T-helper 17 cell (primary cell): ENCODE data around the gene ALMS1. TPM values are rescaled to one million over a fixed set of nuclear protein-coding genes. Genes with fewer than 3 reads are reported as not detected.
"Not testable (repeated sequence)": the region's sequence is repeated elsewhere in the genome, so short reads cannot be mapped to it uniquely, and the experiment has no call there.

Source experiments
- ATAC-seq: fragments of 150-1000 bp; cut with Tn5 transposase; 2 replicates; pipeline ENCODE4 v1.10.0; 2021; ENCODE audit warnings: mild to moderate bottlenecking, moderate library complexity
- DNase-seq, 3 donors: peaks; one replicate each; pipeline versions ENCODE4 v3.0.0 to v3.0.0-alpha.2; 2020 to 2021
- H3K9me3 ChIP-seq: one replicate; pipeline ENCODE4 v1.7.0; 2013; ENCODE audit warnings: low read length, mild to moderate bottlenecking; ENCODE audit not compliant: control insufficient read depth, poor library complexity, severe bottlenecking
- H3K27ac Mint-ChIP-seq: one replicate; pipeline ENCODE4 v1.8.0; 2022; ENCODE audit warnings: mild to moderate bottlenecking, moderate library complexity, mixed read lengths
- H3K27me3 Mint-ChIP-seq: one replicate; pipeline ENCODE4 v1.8.0; 2022; ENCODE audit warnings: mixed read lengths
- H3K36me3 Mint-ChIP-seq: one replicate; pipeline ENCODE4 v1.8.0; 2022; ENCODE audit warnings: low read depth, mixed read lengths
- H3K4me1 Mint-ChIP-seq: one replicate; pipeline ENCODE4 v1.8.0; 2022; ENCODE audit warnings: mild to moderate bottlenecking, mixed read lengths
- H3K4me3 Mint-ChIP-seq: one replicate; pipeline ENCODE4 v1.8.0; 2022; ENCODE audit warnings: mild to moderate bottlenecking, moderate library complexity, mixed read lengths
- total RNA-seq, 4 donors: library from RNA in 2 of 4; stranded (reverse) in 2 of 4; gene quantifications; one replicate each; pipeline ENCODE4 v1.2.3 and lab custom pipeline; 2022 to 2026

ALMS1 gene
- total RNA-seq (10 to 100 TPM; 22.3 to 26.6 TPM), total RNA-seq (lab: John Stamatoyannopoulos, UW) (143 to 155 reads per million in 2 donors)

GRCh38 chr2:73385504-73386341, at the start of gene ALMS1:
TSS of gene ALMS1 (plus strand) at chr2:73385836. CDS start at chr2:73385869, 33 bp downstream.
- no peaks in the 10 kb centered on the region for H3K27me3 Mint-ChIP-seq
- H3K27ac Mint-ChIP-seq: peak within 1 kb of the TSS; percentile 92
- DNase-seq: peak; percentile 82 to 90 (median 88)
- H3K4me3 Mint-ChIP-seq: peak within 1 kb of the TSS; percentile 93
- H3K9me3 ChIP-seq: no peaks in the 10 kb centered on the region
- peak; percentile 89 for ATAC-seq
- peaks cover 2% of the 10 kb centered on the region for H3K36me3 Mint-ChIP-seq
- peaks cover 30% of the 10 kb centered on the region for H3K4me1 Mint-ChIP-seq

- Mint-ChIP-seq H3K27ac (no peak overlapping the region), H3K4me3 (no peak overlapping the region), H3K27me3 (no peaks in the 10 kb centered on the region), H3K4me1 (no peaks in the 10 kb centered on the region), H3K36me3 (no peaks in the 10 kb centered on the region)
- H3K9me3 ChIP-seq: peaks cover 7% of the 10 kb centered on the region
- DNase-seq (no peak), ATAC-seq (no peak)
These were observed 47.8 kb upstream of the ALMS1 start for GRCh38 chr2:73337828-73338227.

- Mint-ChIP-seq H3K4me1 (no peaks in the 10 kb centered on the region), H3K36me3 (no peaks in the 10 kb centered on the region)
These were observed 46.4 kb upstream of the ALMS1 start for GRCh38 chr2:73339201-73339600.

DNA sequence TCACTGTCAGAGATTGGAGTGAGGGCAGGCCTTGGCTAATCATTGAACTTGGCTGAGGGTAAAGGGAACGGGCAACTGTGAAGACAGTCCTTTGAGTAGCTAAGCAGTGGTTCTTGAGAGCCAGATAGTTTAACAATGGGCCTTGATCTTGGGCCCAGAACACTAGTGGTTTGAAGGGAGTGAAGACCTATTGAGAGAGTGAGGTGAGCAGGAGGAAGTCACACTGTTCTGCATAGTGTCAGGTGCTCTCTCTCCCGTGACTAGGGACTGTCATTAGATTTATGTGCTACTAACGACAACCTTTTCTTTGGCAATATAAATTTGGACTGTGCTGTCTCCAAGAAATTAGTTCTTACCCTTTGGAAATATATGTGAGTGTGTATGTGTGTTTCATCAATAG, 44.6 kb upstream of the ALMS1 start:
- Mint-ChIP-seq H3K4me3 (no peak overlapping the region), H3K27ac (no peak overlapping the region), H3K4me1 (no peaks in the 10 kb centered on the region), H3K36me3 (no peaks in the 10 kb centered on the region), H3K27me3 (no peaks in the 10 kb centered on the region)
- no peaks in the 10 kb centered on the region for H3K9me3 ChIP-seq
- no peak for ATAC-seq
- no peak for DNase-seq

More at GRCh38 chr2:73339201-73339600, 46.4 kb upstream of the ALMS1 start:
- H3K27me3 Mint-ChIP-seq: no peaks in the 10 kb centered on the region
- DNase-seq: no peak
- no peak for ATAC-seq
- H3K9me3 ChIP-seq: peaks cover 3% of the 10 kb centered on the region
- no peak overlapping the region for H3K27ac Mint-ChIP-seq
- H3K4me3 Mint-ChIP-seq: no peak overlapping the region

GRCh38 chr2:73343992-73344391, 41.6 kb upstream of the ALMS1 start:
- Mint-ChIP-seq H3K4me1 (no peaks in the 10 kb centered on the region), H3K4me3 (no peak overlapping the region), H3K27ac (no peak overlapping the region), H3K36me3 (no peaks in the 10 kb centered on the region), H3K27me3 (peaks cover 16% of the 10 kb centered on the region)
- H3K9me3 ChIP-seq: no peaks in the 10 kb centered on the region
- ATAC-seq (no peak), DNase-seq (no peak)

DNA sequence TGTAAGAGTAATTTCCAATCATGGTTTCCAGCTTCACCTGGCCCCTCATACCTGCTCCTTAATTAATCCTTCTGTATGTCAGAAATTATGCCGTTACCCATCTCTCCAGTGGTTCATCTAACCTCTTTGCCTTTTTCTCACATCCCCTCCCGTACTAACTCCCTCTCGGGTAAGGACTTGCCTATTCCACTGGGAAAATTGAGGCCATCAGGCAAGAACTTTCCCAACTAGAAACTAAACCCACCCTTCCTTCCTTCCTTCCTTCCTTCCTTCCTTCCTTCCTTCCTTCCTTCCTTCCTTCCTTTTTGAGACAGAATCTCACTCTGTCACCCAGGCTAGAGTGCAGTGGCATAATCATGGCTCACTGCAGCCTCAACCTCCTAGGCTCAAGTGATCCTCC, 40.9 kb upstream of the ALMS1 start:
- not testable (repeated sequence) for DNase-seq, H3K9me3 ChIP-seq, ATAC-seq, H3K4me1 Mint-ChIP-seq, H3K27ac Mint-ChIP-seq, H3K36me3 Mint-ChIP-seq, H3K4me3 Mint-ChIP-seq
- H3K27me3 Mint-ChIP-seq: peaks cover 17% of the 10 kb centered on the region

DNA sequence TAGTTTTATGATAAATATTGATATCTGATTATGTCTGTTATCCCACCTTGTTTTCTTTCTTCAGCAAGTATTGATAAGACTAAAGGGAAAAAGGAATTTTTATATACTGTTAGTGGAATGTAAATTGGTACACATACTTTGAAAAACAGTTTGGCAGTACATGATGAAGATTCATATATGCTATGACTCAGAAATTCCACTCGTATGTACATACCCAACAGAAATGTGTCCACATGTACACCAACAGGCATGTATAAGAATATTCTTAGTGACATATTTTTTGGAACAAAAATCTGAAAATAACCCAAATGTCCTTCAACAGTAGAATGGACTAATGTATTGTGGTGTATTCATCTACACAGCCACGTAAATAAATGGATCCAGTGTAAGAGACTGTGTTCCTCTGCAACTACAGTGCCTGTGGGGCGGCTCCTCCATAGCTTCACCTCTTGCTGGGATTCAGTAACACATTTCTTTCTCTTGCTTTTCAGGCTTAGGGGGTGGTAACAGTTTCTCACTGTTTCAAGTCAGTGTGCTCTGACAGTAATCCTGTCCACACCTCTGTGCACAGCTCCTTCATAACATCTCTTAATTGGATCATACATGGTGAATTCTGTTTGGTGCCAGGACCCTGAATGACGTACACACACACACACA, 35.5 kb upstream of the ALMS1 start:
- no peaks in the 10 kb centered on the region for H3K9me3 ChIP-seq
- peaks cover 30% of the 10 kb centered on the region for H3K27me3 Mint-ChIP-seq
- DNase-seq (no peak), ATAC-seq (no peak)
- no peak overlapping the region for H3K4me3 Mint-ChIP-seq
- H3K4me1 Mint-ChIP-seq: no peaks in the 10 kb centered on the region
- no peaks in the 10 kb centered on the region for H3K36me3 Mint-ChIP-seq
- no peak overlapping the region for H3K27ac Mint-ChIP-seq

DNA sequence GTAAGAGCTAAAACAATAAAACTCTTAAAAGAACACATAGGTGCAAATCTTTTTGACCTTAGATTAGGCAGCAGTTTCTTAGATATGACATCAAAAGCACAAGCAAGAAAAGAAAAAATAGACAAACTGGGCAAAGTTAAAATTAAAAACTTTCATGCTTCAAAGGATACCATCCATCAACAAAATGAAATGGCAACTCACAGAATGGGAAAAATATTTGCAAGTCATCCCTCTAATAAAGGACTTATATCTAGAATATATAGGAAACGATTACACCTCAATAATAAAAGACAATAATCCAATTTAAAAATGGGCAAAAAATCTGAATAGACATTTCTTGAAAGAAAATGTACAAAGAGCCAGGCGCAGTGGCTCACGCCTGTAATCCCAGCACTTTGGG, 29.5 kb upstream of the ALMS1 start:
- ATAC-seq (no peak), DNase-seq (no peak)
- H3K27ac Mint-ChIP-seq: no peak overlapping the region
- H3K27me3 Mint-ChIP-seq: peaks cover 9% of the 10 kb centered on the region
- no peaks in the 10 kb centered on the region for H3K4me1 Mint-ChIP-seq
- no peaks in the 10 kb centered on the region for H3K9me3 ChIP-seq
- H3K36me3 Mint-ChIP-seq: peaks cover 3% of the 10 kb centered on the region
- no peak overlapping the region for H3K4me3 Mint-ChIP-seq

GRCh38 chr2:73359915-73360697, 25.5 kb upstream of the ALMS1 start:
- no peaks in the 10 kb centered on the region for H3K9me3 ChIP-seq
- Mint-ChIP-seq H3K27me3 (peaks cover 25% of the 10 kb centered on the region), H3K27ac (no peak overlapping the region), H3K4me3 (no peak overlapping the region), H3K4me1 (no peaks in the 10 kb centered on the region), H3K36me3 (peaks cover 3% of the 10 kb centered on the region)
- DNase-seq (no peak), ATAC-seq (no peak)

DNA sequence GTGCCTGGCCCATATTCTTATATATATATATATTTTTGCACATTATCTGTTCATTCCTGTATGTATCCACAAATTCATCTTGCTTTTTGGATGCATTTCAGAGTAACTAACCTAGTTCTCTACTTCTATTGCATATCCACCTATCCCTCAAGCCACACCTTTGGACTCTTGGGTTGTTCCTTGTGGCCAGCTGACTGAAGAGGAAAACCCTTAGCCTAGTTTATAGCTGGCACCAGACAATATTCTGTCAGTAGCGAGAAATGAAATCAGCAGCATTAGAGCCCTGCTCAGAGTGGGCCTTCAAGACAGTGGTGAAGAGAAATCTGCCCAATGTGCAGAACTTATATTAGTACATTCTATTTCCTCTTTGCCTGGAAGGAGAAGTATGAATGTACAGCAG, 19.6 kb upstream of the ALMS1 start:
- Mint-ChIP-seq H3K36me3 (no peaks in the 10 kb centered on the region), H3K4me1 (no peaks in the 10 kb centered on the region), H3K4me3 (no peak overlapping the region), H3K27ac (no peak overlapping the region), H3K27me3 (peaks cover 35% of the 10 kb centered on the region)
- ATAC-seq (no peak), DNase-seq (no peak)
- no peaks in the 10 kb centered on the region for H3K9me3 ChIP-seq

GRCh38 chr2:73368781-73369180, 16.9 kb upstream of the ALMS1 start:
- no peak for ATAC-seq
- no peaks in the 10 kb centered on the region for H3K36me3 Mint-ChIP-seq
- DNase-seq: no peak
- H3K4me1 Mint-ChIP-seq: no peaks in the 10 kb centered on the region
- peaks cover 34% of the 10 kb centered on the region for H3K27me3 Mint-ChIP-seq
- H3K27ac Mint-ChIP-seq: no peak overlapping the region
- H3K9me3 ChIP-seq: no peaks in the 10 kb centered on the region
- H3K4me3 Mint-ChIP-seq: no peak overlapping the region

- DNase-seq: no peak
These were observed 15.3 kb upstream of the ALMS1 start for GRCh38 chr2:73370348-73370747.

GRCh38 chr2:73373344-73373743, 12.3 kb upstream of the ALMS1 start:
- Mint-ChIP-seq H3K36me3 (peaks cover 2% of the 10 kb centered on the region), H3K4me1 (no peaks in the 10 kb centered on the region), H3K4me3 (no peak overlapping the region), H3K27ac (no peak overlapping the region), H3K27me3 (peaks cover 54% of the 10 kb centered on the region)
- ATAC-seq (no peak), DNase-seq (no peak)
- no peaks in the 10 kb centered on the region for H3K9me3 ChIP-seq

More at GRCh38 chr2:73370348-73370747, 15.3 kb upstream of the ALMS1 start:
- ATAC-seq: no peak
- H3K36me3 Mint-ChIP-seq: peaks cover 2% of the 10 kb centered on the region
- no peaks in the 10 kb centered on the region for H3K9me3 ChIP-seq
- H3K27me3 Mint-ChIP-seq: peaks cover 44% of the 10 kb centered on the region
- no peak overlapping the region for H3K27ac Mint-ChIP-seq
- no peak overlapping the region for H3K4me3 Mint-ChIP-seq
- H3K4me1 Mint-ChIP-seq: no peaks in the 10 kb centered on the region
